Mesothelial cell of epicardium (in vitro differentiated cells): ENCODE data around the gene HAPSTR1. TPM values are rescaled to one million over a fixed set of nuclear protein-coding genes. Genes with fewer than 3 reads are reported as not detected.

Experiments
- DNase-seq, 2 experiments: peaks; one replicate each; pipeline ENCODE4 v3.0.0; 2021; ENCODE audit warnings: low spot score in 2 of 2; ENCODE audit not compliant: unreplicated experiment in 2 of 2
- H3K27ac Mint-ChIP-seq: 2 replicates; pipeline ENCODE4 v1.8.0; 2021; ENCODE audit warnings: mixed read lengths
- H3K27me3 Mint-ChIP-seq: 2 replicates; pipeline ENCODE4 v1.8.0; 2021; ENCODE audit warnings: low read depth, mixed read lengths
- H3K36me3 Mint-ChIP-seq: 2 replicates; pipeline ENCODE4 v1.8.0; 2021; ENCODE audit warnings: mixed read lengths
- H3K4me1 Mint-ChIP-seq: 2 replicates; pipeline ENCODE4 v1.8.0; 2021; ENCODE audit warnings: mixed read lengths
- H3K4me3 Mint-ChIP-seq: 2 replicates; pipeline ENCODE4 v1.8.0; 2021; ENCODE audit warnings: mild to moderate bottlenecking, moderate library complexity, mixed read lengths
- H3K9me3 Mint-ChIP-seq: 2 replicates; pipeline ENCODE4 v1.8.0; 2021; ENCODE audit warnings: mixed read lengths
- total RNA-seq: library from RNA; stranded (reverse); gene quantifications from 3 replicates; pipeline ENCODE4 v1.2.1, GENCODE V29; 2021
- TF ChIP-seq, protein P1 (sequence below): fragments of 200-600 bp; sonication (generic); IDR thresholded peaks from one replicate; pipeline ENCODE4 v1.5.0; 2021; ENCODE audit warnings: antibody characterized with exemption; ENCODE audit not compliant: unreplicated experiment

Gene HAPSTR1
- total RNA-seq, 1 donor from 2014 or later: 80.6 TPM

DNA sequence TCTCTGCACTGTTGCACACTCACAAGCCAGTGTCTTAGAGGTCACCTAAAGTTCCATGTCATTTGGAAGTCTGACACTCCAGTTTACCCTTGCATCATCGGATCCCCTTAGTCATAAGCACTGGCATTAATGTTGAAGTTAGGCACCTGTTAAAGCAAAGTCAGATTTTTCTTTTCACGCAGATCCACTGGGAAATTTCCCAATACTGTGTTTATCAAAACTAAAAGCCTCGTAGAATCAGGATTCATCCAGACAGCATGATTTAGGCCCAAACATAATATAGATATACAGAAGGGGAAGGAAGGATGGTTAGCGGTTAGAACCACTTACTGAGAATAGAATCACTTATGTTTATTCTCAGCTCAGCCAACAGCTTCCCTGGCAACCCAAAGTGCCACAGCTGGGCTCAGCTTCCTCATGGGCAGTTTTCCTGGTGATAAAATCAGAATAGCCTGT, 30.1 kb upstream of the HAPSTR1 start:
- H3K27me3 Mint-ChIP-seq: no peaks in the 10 kb centered on the region
- no peak for DNase-seq
- H3K27ac Mint-ChIP-seq: no peak overlapping the region
- H3K36me3 Mint-ChIP-seq: no peaks in the 10 kb centered on the region
- no peaks in the 10 kb centered on the region for H3K9me3 Mint-ChIP-seq
- no peak overlapping the region for H3K4me3 Mint-ChIP-seq
- no peaks in the 10 kb centered on the region for H3K4me1 Mint-ChIP-seq
- TF ChIP-seq, protein P1, sequence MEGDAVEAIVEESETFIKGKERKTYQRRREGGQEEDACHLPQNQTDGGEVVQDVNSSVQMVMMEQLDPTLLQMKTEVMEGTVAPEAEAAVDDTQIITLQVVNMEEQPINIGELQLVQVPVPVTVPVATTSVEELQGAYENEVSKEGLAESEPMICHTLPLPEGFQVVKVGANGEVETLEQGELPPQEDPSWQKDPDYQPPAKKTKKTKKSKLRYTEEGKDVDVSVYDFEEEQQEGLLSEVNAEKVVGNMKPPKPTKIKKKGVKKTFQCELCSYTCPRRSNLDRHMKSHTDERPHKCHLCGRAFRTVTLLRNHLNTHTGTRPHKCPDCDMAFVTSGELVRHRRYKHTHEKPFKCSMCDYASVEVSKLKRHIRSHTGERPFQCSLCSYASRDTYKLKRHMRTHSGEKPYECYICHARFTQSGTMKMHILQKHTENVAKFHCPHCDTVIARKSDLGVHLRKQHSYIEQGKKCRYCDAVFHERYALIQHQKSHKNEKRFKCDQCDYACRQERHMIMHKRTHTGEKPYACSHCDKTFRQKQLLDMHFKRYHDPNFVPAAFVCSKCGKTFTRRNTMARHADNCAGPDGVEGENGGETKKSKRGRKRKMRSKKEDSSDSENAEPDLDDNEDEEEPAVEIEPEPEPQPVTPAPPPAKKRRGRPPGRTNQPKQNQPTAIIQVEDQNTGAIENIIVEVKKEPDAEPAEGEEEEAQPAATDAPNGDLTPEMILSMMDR: no peak

DNA sequence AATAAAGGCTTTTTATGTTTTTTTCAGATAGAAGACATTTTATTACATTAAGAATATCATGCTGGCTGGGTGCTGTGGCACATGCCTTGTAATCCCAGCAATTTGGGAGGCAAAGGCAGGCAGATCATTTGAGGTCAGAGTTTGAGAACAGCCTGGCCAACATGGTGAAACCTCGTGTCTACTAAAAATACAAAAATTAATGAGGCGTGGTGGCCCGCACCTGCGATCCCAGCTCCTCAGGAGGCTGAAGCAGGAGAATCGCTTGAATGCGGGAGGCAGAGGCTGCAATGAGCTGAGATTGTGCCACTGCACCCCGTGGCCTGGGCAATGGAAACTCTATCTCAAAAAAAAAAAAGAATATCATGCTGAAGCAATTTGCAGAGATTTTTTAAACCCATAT, 29.1 kb upstream of the HAPSTR1 start:
- TF ChIP-seq, protein P1: no peak
- DNase-seq: no peak
- Mint-ChIP-seq H3K27me3 (no peaks in the 10 kb centered on the region), H3K4me1 (no peaks in the 10 kb centered on the region), H3K36me3 (no peaks in the 10 kb centered on the region), H3K27ac (no peak overlapping the region), H3K4me3 (no peak overlapping the region), H3K9me3 (no peaks in the 10 kb centered on the region)

DNA sequence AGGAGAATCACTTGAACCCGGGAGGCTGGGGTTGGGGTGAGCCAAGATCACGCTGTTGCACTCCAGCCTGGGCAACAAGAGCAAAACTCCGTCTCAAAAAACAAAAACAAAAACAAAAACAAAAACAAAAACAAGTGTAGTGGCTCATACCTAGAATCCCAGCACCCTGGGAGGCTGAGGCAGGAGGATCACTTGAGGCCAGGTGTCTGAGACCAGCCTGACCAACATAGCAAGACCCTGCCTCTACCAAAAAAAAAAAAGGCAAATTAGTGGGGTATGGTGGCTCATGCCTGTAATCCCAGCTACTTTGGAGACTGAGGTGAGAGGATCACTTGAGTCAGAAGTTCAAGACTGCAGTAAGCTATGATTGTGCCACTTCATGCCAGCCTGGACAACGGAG, 26.4 kb upstream of the HAPSTR1 start:
- Mint-ChIP-seq H3K36me3 (no peaks in the 10 kb centered on the region), H3K4me3 (no peak overlapping the region), H3K4me1 (no peaks in the 10 kb centered on the region), H3K27ac (no peak overlapping the region), H3K27me3 (no peaks in the 10 kb centered on the region), H3K9me3 (no peaks in the 10 kb centered on the region)
- DNase-seq: no peak
- TF ChIP-seq, protein P1: no peak

DNA sequence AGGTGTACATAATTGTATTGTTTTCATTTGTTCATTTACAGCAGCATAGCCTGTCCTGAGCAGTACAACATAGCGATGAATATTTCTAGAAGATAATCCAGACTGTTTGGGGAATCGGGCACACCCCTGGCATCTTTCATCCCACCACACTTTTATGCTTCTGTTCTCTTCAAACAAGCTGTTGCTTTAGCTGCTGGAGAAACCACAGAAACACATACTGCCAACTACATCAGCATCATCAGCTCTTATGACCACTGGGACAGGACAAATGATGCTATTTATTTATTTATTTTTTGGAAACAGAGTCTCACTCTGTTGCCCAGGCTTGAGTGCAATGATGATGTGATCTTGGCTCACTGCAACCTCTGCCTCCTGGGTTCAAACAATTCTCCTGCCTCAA, 22.6 kb upstream of the HAPSTR1 start:
- TF ChIP-seq, protein P1: no peak
- peaks cover 10% of the 10 kb centered on the region for H3K27me3 Mint-ChIP-seq
- H3K4me3 Mint-ChIP-seq: no peak overlapping the region
- H3K27ac Mint-ChIP-seq: no peak overlapping the region
- no peaks in the 10 kb centered on the region for H3K9me3 Mint-ChIP-seq
- no peaks in the 10 kb centered on the region for H3K36me3 Mint-ChIP-seq
- no peaks in the 10 kb centered on the region for H3K4me1 Mint-ChIP-seq
- DNase-seq: no peak

DNA sequence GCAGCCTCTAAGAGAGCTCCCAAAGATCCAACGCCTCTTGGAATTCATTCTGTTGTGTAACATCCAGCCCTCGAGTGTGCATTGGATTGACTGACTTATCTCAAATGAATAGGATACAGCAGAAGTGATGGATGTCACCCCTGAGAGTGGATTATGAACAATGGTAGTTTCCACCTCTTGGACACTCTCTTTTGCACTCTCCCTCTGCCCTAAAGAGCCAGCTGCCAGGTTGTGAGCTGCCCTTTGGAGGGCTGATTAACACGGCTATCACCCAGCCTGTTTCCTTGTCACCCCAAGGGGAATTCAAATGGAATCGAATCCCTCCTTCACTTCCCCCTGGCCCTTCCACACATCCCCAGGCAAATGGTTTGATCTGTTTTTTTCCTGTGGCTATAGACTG, 21.2 kb upstream of the HAPSTR1 start:
- DNase-seq: no peak
- no peak overlapping the region for H3K4me3 Mint-ChIP-seq
- H3K9me3 Mint-ChIP-seq: no peaks in the 10 kb centered on the region
- H3K36me3 Mint-ChIP-seq: no peaks in the 10 kb centered on the region
- TF ChIP-seq, protein P1: no peak
- H3K27ac Mint-ChIP-seq: no peak overlapping the region
- peaks cover 10% of the 10 kb centered on the region for H3K27me3 Mint-ChIP-seq
- no peaks in the 10 kb centered on the region for H3K4me1 Mint-ChIP-seq

DNA sequence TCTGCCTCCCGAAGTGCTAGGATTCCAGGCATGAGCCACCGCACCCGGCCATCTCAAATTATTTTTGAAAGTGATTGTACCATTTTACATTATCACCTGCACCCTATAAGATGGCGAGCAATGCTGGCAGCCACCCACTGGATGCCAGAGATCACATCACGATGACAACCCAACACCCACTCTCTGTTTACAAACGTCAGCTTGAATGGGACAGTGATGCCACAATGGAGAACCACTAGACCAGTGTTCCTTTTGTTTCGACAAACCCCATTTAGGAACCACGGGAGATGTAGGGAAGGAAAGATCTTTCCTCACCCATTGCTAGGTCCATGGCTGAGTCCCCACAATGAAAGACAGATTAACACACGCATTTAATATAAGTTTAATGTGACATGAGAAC, 20.1 kb upstream of the HAPSTR1 start:
- H3K4me1 Mint-ChIP-seq: peaks cover 4% of the 10 kb centered on the region
- H3K9me3 Mint-ChIP-seq: peaks cover 4% of the 10 kb centered on the region
- peaks cover 13% of the 10 kb centered on the region for H3K27me3 Mint-ChIP-seq
- no peak overlapping the region for H3K27ac Mint-ChIP-seq
- TF ChIP-seq, protein P1: no peak
- no peak for DNase-seq
- no peaks in the 10 kb centered on the region for H3K36me3 Mint-ChIP-seq
- no peak overlapping the region for H3K4me3 Mint-ChIP-seq
